GM18526 (cell line): ENCODE results near the gene IL18RAP.

Experiments
- POLR2A ChIP-seq: IDR thresholded peaks from 3 replicates; pipeline ENCODE4 v1.6.1; 2011; ENCODE audit not compliant: insufficient read length; ENCODE audit errors: extremely low read depth

The IL18RAP gene

GRCh38 chr2:102422910-102423309, at the start of gene IL18RAP:
Gene IL18RAP, plus strand, starts transcription at chr2:102423160. Its CDS starts 118 bp downstream, at chr2:102423278.
- no peak for TF ChIP-seq POLR2A

GRCh38 chr2:102376052-102376591, 46.8 kb upstream of the IL18RAP start:
- TF ChIP-seq POLR2A, result no peak

GRCh38 chr2:102383722-102384121, 39.2 kb upstream of the IL18RAP start:
- TF ChIP-seq POLR2A, result no peak

- TF ChIP-seq POLR2A, result no peak
These were observed 37.4 kb upstream of the IL18RAP start for GRCh38 chr2:102385522-102385921.

DNA sequence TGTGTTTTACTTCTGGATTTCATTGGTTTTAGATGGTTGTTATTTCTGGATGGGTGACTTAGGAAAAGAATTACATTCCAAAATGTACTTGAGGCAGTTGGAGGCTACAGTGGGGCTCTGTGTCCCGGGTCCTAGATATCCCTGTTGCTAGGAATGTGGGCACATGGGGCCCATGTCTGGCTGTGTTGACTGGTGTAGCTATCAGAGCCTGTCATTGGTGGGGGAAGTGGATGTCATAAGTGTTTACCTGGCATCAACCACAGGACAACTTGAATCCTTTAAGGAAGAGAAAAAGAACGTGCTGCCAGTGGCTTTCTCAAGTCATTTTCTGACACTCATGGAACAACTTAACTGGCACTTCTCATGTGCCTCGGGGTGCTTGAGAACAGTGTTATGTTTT, 37.0 kb upstream of the IL18RAP start:
- no peak for TF ChIP-seq POLR2A

GRCh38 chr2:102386867-102387541, 36.0 kb upstream of the IL18RAP start:
- TF ChIP-seq POLR2A, result no peak

DNA sequence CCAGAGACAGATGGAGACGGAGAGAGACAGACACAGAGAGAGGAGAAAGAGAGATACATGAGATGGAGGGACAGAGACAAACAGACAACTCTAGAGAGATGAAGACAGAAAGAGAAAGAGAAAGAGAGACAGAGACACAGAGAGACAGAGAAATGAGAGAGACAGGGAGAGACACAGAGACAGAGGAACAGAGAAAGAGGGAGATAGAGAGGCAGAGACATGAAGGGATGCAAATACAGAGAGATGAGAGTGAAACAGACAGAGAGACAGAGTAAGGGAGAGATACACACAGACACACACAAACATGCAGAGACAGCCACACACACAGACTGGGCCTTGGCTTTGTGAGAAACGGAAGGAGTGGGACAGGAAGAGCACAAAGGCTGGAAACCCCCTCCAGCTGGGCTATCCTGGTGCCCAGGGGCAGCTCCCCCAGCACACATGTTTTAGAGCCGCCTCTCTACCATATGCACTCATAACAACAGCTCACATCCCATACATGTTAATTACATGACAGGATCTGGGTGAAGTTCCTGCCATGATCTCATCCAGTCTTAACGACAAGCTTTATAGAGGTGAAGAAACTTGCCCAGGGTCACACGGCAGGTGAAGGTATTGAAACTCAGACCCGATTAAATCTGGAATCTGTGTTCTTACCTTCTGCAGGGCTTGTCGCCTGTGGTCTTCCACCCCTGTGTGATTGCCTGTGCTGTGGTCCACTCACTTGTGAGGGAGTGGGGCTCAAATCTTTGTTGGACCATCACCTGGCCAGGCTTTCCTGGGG, 35.0 kb upstream of the IL18RAP start:
- TF ChIP-seq POLR2A, result no peak

GRCh38 chr2:102391565-102391964, 31.4 kb upstream of the IL18RAP start:
- no peak for TF ChIP-seq POLR2A

DNA sequence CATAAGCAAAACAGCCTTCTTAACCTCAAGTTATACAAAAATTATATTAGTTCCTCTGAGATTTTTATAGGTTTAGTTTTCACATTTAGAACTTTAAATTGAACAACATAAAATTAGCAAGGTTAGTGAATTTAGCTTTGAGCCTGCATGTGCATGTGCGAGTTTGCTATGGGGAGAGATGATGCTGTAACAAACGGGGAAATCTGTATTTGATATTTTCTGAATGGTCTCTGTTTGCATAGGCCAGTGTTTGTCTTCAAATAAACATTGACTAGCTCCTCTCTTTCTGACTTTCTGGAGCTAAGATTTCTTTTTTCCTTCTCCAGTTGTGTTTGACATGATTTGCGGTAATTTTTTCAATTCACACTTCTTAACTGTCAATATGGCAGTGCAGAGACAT, 30.9 kb upstream of the IL18RAP start:
- TF ChIP-seq POLR2A, result no peak

DNA sequence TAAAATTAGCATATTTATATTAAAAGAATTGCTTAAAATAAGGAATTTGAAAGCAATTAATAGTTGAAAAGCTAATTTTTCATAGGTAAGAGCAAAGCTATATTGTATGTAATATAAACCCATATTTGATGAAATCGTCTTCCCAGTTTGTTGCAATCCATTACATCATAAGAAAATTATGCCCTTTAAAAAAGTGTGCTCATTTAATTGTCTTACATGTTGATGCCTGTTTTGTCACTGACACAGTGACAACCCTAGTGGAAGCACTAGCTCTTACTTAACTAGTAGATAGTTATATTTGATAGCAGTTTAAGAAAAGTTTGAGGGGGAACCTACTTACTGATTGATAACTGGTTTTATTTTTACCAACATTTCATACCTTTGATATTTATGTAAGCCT, 30.0 kb upstream of the IL18RAP start:
- TF ChIP-seq POLR2A, result no peak

- no peak for TF ChIP-seq POLR2A
These were observed 26.9 kb upstream of the IL18RAP start for GRCh38 chr2:102396012-102396411.

DNA sequence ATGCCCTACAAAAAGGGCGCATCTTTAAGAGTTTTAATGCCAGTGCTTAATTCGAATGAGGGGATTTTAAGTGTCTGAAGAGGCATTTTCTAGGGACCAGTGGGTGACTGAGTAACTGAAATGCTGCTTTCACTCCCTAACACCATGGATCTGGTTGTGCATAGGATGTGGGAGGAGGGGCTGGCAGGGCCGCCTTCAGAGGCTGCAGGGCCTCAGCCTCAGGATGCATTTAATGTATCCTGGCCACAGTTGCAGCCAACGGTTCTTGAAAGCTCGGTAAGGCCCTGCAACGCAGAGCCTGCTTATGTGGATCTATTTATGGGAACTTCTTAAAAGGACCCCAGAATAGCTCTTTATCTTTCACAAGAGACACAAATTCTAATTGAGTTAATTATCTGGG, 25.8 kb upstream of the IL18RAP start:
- TF ChIP-seq POLR2A, result no peak

- no peak for TF ChIP-seq POLR2A
These were observed 23.3 kb upstream of the IL18RAP start for GRCh38 chr2:102399499-102400141.

GRCh38 chr2:102401456-102401855, 21.5 kb upstream of the IL18RAP start:
- TF ChIP-seq POLR2A, result no peak

- no peak for TF ChIP-seq POLR2A
These were observed 21.1 kb upstream of the IL18RAP start for GRCh38 chr2:102401865-102402264.

- no peak for TF ChIP-seq POLR2A
These were observed 12.0 kb upstream of the IL18RAP start for GRCh38 chr2:102410952-102411351.

GRCh38 chr2:102412199-102412598, 10.8 kb upstream of the IL18RAP start:
- no peak for TF ChIP-seq POLR2A

GRCh38 chr2:102417946-102418345, 5.0 kb upstream of the IL18RAP start:
- no peak for TF ChIP-seq POLR2A
